K562 (cell line): ENCODE results near the gene B3GALNT1. TPM values are rescaled to one million over a fixed set of nuclear protein-coding genes. Genes with fewer than 3 reads are reported as not detected.

ENCODE experiments used
- ATAC-seq: fragments of 200-7000 bp; cut with Tn5 transposase; 3 replicates; pipeline ENCODE4 v1.9.1; 2020; ENCODE audit warnings: moderate library complexity
- BruUV-seq: library from RNA; stranded (reverse); fragments of 400-500 nt; replicated peaks from 2 replicates; lab custom pipeline; 2021; lab: Mats Ljungman, UMichigan
- CTCF ChIA-PET: fragments of 300-600 bp; formaldehyde crosslinking; extraction: SDS; loops from one replicate; lab custom pipeline; 2021; ENCODE audit warnings: low intra/inter-chr PET ratio; lab: Yijun Ruan, JAX
- POLR2A ChIA-PET: fragments of 300-600, 350-650 bp; sonication (Branson Sonifier 250); formaldehyde crosslinking; extraction: SDS; loops from one replicate; lab custom pipeline; 2021; ENCODE audit warnings: antibody characterized with exemption, inconsistent platforms; lab: Yijun Ruan, JAX
- DNase-seq, 4 experiments: peaks; one replicate each; pipeline versions ENCODE4 v3.0.0 to v3.0.0-alpha.2; 2011 to 2018; ENCODE audit warnings: low spot score in 3 of 4, mixed read lengths in 3 of 4; ENCODE audit errors: extremely low read depth in 1 of 4
- FAIRE-seq: peaks from 2 replicates; lab custom pipeline; 2011; peaks lifted over from hg19 to GRCh38; lab: Jason Lieb, UNC
- H2AFZ ChIP-seq: 2 replicates; pipeline ENCODE4 v1.6.0; 2011; ENCODE audit warnings: low read depth, low read length, control low read depth, inconsistent platforms
- H3K27ac ChIP-seq: fragments of 200-600 bp; 3 replicates; pipeline ENCODE4 v1.8.0; 2011; ENCODE audit warnings: low read depth, mild to moderate bottlenecking, control low read depth, inconsistent platforms, low read length, moderate library complexity, mixed read lengths; ENCODE audit errors: extremely low read depth
- H3K27me3 ChIP-seq, 2 experiments: fragments of 300-600 bp in 1 of 2; 2 replicates in 1 of 2; 3 replicates in 1 of 2; pipeline versions ENCODE4 v1.6.0 to v1.8.0; 2011; ENCODE audit warnings: inconsistent platforms in 2 of 2, low read length in 2 of 2, mild to moderate bottlenecking in 1 of 2, mixed read lengths in 1 of 2, moderate library complexity in 1 of 2; ENCODE audit not compliant: control insufficient read depth in 2 of 2, insufficient read depth in 2 of 2
- H3K36me3 ChIP-seq: fragments of 300-600 bp; 3 replicates; pipeline ENCODE4 v1.8.0; 2011; ENCODE audit warnings: mild to moderate bottlenecking, low read length, inconsistent platforms; ENCODE audit not compliant: control insufficient read depth, insufficient read depth
- H3K4me1 ChIP-seq, 2 experiments: fragments of 200-600 bp in 1 of 2; replicated peaks in 1 of 2; 2 replicates in 1 of 2; 3 replicates in 1 of 2; pipeline versions ENCODE4 v1.5.1 to v1.8.0; 2011; ENCODE audit warnings: inconsistent platforms in 2 of 2, low read length in 2 of 2, mild to moderate bottlenecking in 1 of 2, mixed read lengths in 1 of 2, moderate library complexity in 1 of 2; ENCODE audit not compliant: control insufficient read depth in 2 of 2, insufficient read depth in 2 of 2
- H3K4me2 ChIP-seq: 2 replicates; pipeline ENCODE4 v1.6.1; 2011; ENCODE audit warnings: low read length, control low read depth, inconsistent platforms, mixed read lengths; ENCODE audit not compliant: insufficient read depth
- H3K4me3 ChIP-seq: fragments of 200-600 bp; sonication (generic), shearing (Covaris generic); 2 replicates; pipeline ENCODE4 v1.5.1; 2016; ENCODE audit warnings: control low read depth, inconsistent platforms
- H3K79me2 ChIP-seq: fragments of 200-600 bp; 3 replicates; pipeline ENCODE4 v1.8.0; 2011; ENCODE audit warnings: low read length, inconsistent platforms; ENCODE audit not compliant: control insufficient read depth, insufficient read depth
- H3K9ac ChIP-seq, 2 experiments: 2 replicates each; pipeline versions ENCODE4 v1.6.0 to v1.6.1; 2011; ENCODE audit warnings: low read depth in 2 of 2, low read length in 2 of 2, control low read depth in 1 of 2, inconsistent platforms in 1 of 2, mild to moderate bottlenecking in 1 of 2, mixed read lengths in 1 of 2; ENCODE audit not compliant: insufficient read depth in 1 of 2
- H3K9me1 ChIP-seq: one replicate; pipeline ENCODE4 v1.6.0; 2011; ENCODE audit warnings: inconsistent platforms, mild to moderate bottlenecking, low read length, moderate library complexity; ENCODE audit not compliant: control insufficient read depth, insufficient read depth
- H3K9me3 ChIP-seq: replicated peaks from 2 replicates; pipeline ENCODE4 v1.5.1; 2011; ENCODE audit warnings: low read depth, low read length, inconsistent platforms; ENCODE audit not compliant: control insufficient read depth, insufficient read depth
- H4K20me1 ChIP-seq: replicated peaks from 2 replicates; pipeline ENCODE4 v1.6.1; 2011; ENCODE audit warnings: low read length, inconsistent platforms, mixed read lengths; ENCODE audit not compliant: control insufficient read depth, insufficient read depth
- CEBPB ChIP-seq: fragments of 450-650 bp; IDR thresholded peaks from 2 replicates; pipeline ENCODE4 v1.6.1; 2016; ENCODE audit warnings: missing genetic modification characterization, missing compliant biosample characterization
- DIDO1 ChIP-seq: fragments of 450-650 bp; IDR thresholded peaks from 2 replicates; pipeline ENCODE4 v1.6.1; 2016; ENCODE audit warnings: low read depth, missing biosample characterization, missing genetic modification characterization
- NR2F6 ChIP-seq: fragments of 450-650 bp; formaldehyde crosslinking; IDR thresholded peaks from 2 replicates; pipeline ENCODE4 v1.4.0; 2020; ENCODE audit warnings: mild to moderate bottlenecking
- PML ChIP-seq: IDR thresholded peaks from 2 replicates; pipeline ENCODE4 v1.6.1; 2012; ENCODE audit warnings: low read length, inconsistent platforms
- RBFOX2 ChIP-seq: fragments of 200-400 bp; formaldehyde crosslinking; IDR thresholded peaks from 2 replicates; pipeline ENCODE4 v1.6.1; 2017; ENCODE audit warnings: low read depth, mild to moderate bottlenecking, low read length, moderate library complexity
- SAFB ChIP-seq: fragments of 200-400 bp; formaldehyde crosslinking; IDR thresholded peaks from 2 replicates; pipeline ENCODE4 v1.6.1; 2017; ENCODE audit warnings: low read depth, low read length, borderline replicate concordance
- STAG1 ChIP-seq: sonication (generic); formaldehyde crosslinking; IDR thresholded peaks from 2 replicates; pipeline ENCODE4 v1.5.0; 2020; ENCODE audit warnings: missing genetic modification reagents, borderline replicate concordance
- ZFP30 ChIP-seq: fragments of 250-450 bp; sonication (Bioruptor Pico); IDR thresholded peaks from 2 replicates; pipeline ENCODE4 v1.8.0; 2022; ENCODE audit warnings: moderate library complexity, mild to moderate bottlenecking, inconsistent platforms, borderline replicate concordance
- ZNF436 ChIP-seq: fragments of 250-450, 450-650 bp; sonication (Bioruptor Pico); formaldehyde crosslinking; IDR thresholded peaks from 2 replicates; pipeline ENCODE4 v1.7.0; 2020; ENCODE audit warnings: mild to moderate bottlenecking
- ZNF561 ChIP-seq: fragments of 450-650 bp; formaldehyde crosslinking; conservative IDR thresholded peaks from 2 replicates; pipeline ENCODE4 v1.4.0; 2020; ENCODE audit warnings: mild to moderate bottlenecking, moderate library complexity
- ZNF592 ChIP-seq: fragments of 450-650 bp; IDR thresholded peaks from 2 replicates; pipeline ENCODE4 v1.6.1; 2017; ENCODE audit warnings: antibody characterized with exemption, mild to moderate bottlenecking
- WGBS: fragments of 100-300 bp; shearing (Covaris generic); methylation state at CpG from one replicate; pipeline ENCODE4 v1.1.6; 2016; ENCODE audit warnings: low coverage, mixed read lengths; ENCODE audit not compliant: insufficient coverage; ENCODE audit errors: missing lambda C conversion rate; 5-methylcytosine and 5-hydroxymethylcytosine counted together
- in situ Hi-C: fragments of 300-500 bp; cut with MboI; formaldehyde crosslinking; loops from 4 replicates; pipeline ENCODE4 v1.15.0; 2018; ENCODE audit warnings: inconsistent platforms, mixed read lengths
- intact Hi-C: fragments of 100-400 bp; cut with micrococcal nuclease; formaldehyde crosslinking; loops from 2 replicates; pipeline ENCODE4 v1.14.2; 2022
- polyA plus RNA-seq, 8 experiments: library from polyadenylated mRNA; depleted of rRNA in 4 of 8; stranded (reverse) in 5 of 8; unstranded in 3 of 8; fragments of >200 nt; fragmentation: Nextera tagmentation in 2 of 8; fragmentation: Illumina TruSeq in 1 of 8; extraction: Ambion mirVana in 2 of 8; extraction: Trizol in 1 of 8; gene quantifications; 2 replicates each; pipeline versions ENCODE4 v1.2.1 to v1.2.3, GENCODE V29; 2011 to 2014; ENCODE audit warnings: inconsistent platforms in 1 of 8, missing spikeins in 1 of 8
- total RNA-seq, 7 experiments: library from RNA; depleted of rRNA in 6 of 7; stranded (reverse); fragments of >200 nt in 6 of 7; fragmentation: Illumina TruSeq in 2 of 7; extraction: Trizol in 2 of 7; gene quantifications; 2 replicates each; pipeline versions ENCODE4 v1.2.1 to v1.2.3, GENCODE V29; 2011 to 2021; ENCODE audit warnings: low replicate concordance in 1 of 7
- TF ChIP-seq, protein P1 (sequence below), 2 experiments: fragments of 450-650 bp in 1 of 2; sonication (generic) in 1 of 2; formaldehyde crosslinking; conservative IDR thresholded peaks; 2 replicates each; pipeline versions ENCODE4 v1.4.0 to v1.8.1; 2020 to 2022; ENCODE audit warnings: mild to moderate bottlenecking in 1 of 2, missing genetic modification reagents in 1 of 2

The B3GALNT1 gene
- total and polyA plus RNA-seq, 9 of the 15 experiments (the other 6 are each of a cell fraction or from before 2014, with no cell fraction given) = 0.53 to 2.0 (median 1.2) TPM

DNA sequence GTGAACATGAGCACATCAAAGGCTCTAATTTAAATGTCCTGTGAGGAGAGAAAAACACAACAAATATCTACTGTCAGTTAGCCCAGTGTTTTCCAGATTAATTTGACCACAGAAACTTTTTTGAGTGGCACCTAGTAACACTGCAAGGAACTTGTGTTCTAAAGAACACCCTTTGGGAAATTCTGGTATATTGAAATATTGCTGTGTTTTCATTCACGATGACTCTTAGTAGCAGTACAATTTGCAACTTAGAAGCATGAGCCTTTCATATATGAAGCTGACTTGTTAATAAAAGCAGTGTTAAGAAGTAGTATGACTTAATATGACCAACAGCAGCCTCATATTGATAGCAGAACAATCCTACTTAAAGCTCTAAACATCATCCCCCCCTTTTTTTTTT is 32.0 kb downstream of the B3GALNT1 start:
- FAIRE-seq = no peak
- no peak for ATAC-seq
- H3K4me3 ChIP-seq = no peak overlapping the region
- no TSS peak for BruUV-seq
- CTCF ChIA-PET = no interaction called here
- no peaks in the 10 kb centered on the region for H3K27me3 ChIP-seq
- no peaks in the 10 kb centered on the region for H4K20me1 ChIP-seq
- H3K79me2 ChIP-seq = no peaks in the 10 kb centered on the region
- DNase-seq = no peak
- no peaks in the 10 kb centered on the region for H3K9me1 ChIP-seq
- H3K27ac ChIP-seq = no peak overlapping the region
- in situ Hi-C loops (no loop called here), intact Hi-C loops (no loop called here)
- TF ChIP-seq PML (no peak), CEBPB (no peak), ZFP30 (CRISPR knock-in tag) (no peak), RBFOX2 (no peak)
- 9% methylated on average over 1 of the region's 1 CpG for WGBS
- no peak overlapping the region for H3K4me2 ChIP-seq
- no peaks in the 10 kb centered on the region; a peak in 2 of 5 replicates for H3K4me1 ChIP-seq
- POLR2A ChIA-PET = interaction anchor here (0.6 kb wide), 1 partner anchor 433 kb away, joined by 3 read pairs; no protein-coding TSS in a partner anchor
- H3K9me3 ChIP-seq = no peaks in the 10 kb centered on the region
- H2AFZ ChIP-seq = no peak overlapping the region
- H3K9ac ChIP-seq = no peak overlapping the region
- H3K36me3 ChIP-seq = no peaks in the 10 kb centered on the region

DNA sequence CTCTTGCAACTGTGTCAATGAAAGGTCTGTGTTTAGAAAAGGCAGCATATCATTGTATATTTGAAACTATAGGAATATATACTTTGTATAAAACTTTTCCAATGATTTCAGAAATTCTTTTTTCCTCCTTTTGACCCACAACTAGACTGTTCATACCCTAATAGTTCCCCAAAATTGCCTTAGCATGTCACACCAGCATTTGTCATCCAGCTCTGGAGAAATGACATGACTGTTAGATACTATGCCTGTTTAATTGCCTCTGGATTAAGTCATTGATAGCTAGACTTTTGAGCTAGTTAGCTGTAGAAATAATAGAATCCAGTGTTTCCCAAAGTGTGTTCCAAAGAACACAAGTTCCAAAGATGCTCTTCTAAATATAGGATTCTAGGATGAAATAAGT is 32.4 kb downstream of the B3GALNT1 start:
- Histone ChIP-seq H3K27ac (no peak overlapping the region), H3K9ac (no peak overlapping the region), H3K9me3 (no peaks in the 10 kb centered on the region), H3K27me3 (no peaks in the 10 kb centered on the region), H3K4me2 (no peak overlapping the region), H3K4me3 (no peak overlapping the region), H2AFZ (no peak overlapping the region), H4K20me1 (no peaks in the 10 kb centered on the region), H3K9me1 (no peaks in the 10 kb centered on the region), H3K4me1 (no peaks in the 10 kb centered on the region; a peak in 2 of 5 replicates), H3K79me2 (no peaks in the 10 kb centered on the region), H3K36me3 (no peaks in the 10 kb centered on the region)
- no peak for DNase-seq
- ATAC-seq = no peak
- FAIRE-seq = no peak
- BruUV-seq = no TSS peak
- CTCF ChIA-PET = no interaction called here
- intact Hi-C loops = no loop called here
- in situ Hi-C loops = no loop called here
- POLR2A ChIA-PET = no interaction called here
- no peak for TF ChIP-seq ZNF436
- no peak for TF ChIP-seq DIDO1 (tag)
- TF ChIP-seq SAFB = no peak
- TF ChIP-seq ZNF592 = no peak
- TF ChIP-seq, protein P1, sequence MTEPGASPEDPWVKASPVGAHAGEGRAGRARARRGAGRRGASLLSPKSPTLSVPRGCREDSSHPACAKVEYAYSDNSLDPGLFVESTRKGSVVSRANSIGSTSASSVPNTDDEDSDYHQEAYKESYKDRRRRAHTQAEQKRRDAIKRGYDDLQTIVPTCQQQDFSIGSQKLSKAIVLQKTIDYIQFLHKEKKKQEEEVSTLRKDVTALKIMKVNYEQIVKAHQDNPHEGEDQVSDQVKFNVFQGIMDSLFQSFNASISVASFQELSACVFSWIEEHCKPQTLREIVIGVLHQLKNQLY (CRISPR knock-in tag; conservative IDR thresholded peaks at IDR 0.05) = no peak
- TF ChIP-seq ZNF561 = no peak
- no peak for TF ChIP-seq NR2F6 (CRISPR knock-in tag)
- no peak for TF ChIP-seq STAG1 (CRISPR knock-in tag)
